ENCODE measurements around the gene ATP6V0A4.

ATP6V0A4 gene

GRCh38 chr7:138666385-138666784 is 131.6 kb downstream of the ATP6V0A4 start:
- Histone ChIP-seq H3K27ac (ENCODE audit: low read depth, low read length) (no peak overlapping the region), H3K27me3 (ENCODE audit: control insufficient read depth in 1 of 2, insufficient read depth in 2 of 2, low read length in 2 of 2) (peaks cover 0 to 5% of the 10 kb centered on the region in 2 donors), H3K9ac (ENCODE audit: low read length) (no peak overlapping the region), H3K9me3 (ENCODE audit: low read length) (no peaks in the 10 kb centered on the region), H3K36me3 (ENCODE audit: insufficient read depth, low read length) (no peaks in the 10 kb centered on the region), H3K4me3 (ENCODE audit: low read depth in 1 of 2, low read length in 2 of 2) (no peak overlapping the region), H3K4me1 (ENCODE audit: insufficient read depth, low read length) (no peaks in the 10 kb centered on the region)

GRCh38 chr7:138665669-138666140 is 132.3 kb downstream of the ATP6V0A4 start:
- Histone ChIP-seq H3K4me1 (ENCODE audit: insufficient read depth, low read length) (no peaks in the 10 kb centered on the region), H3K27me3 (ENCODE audit: control insufficient read depth in 1 of 2, insufficient read depth in 2 of 2, low read length in 2 of 2) (peaks cover 0 to 5% of the 10 kb centered on the region in 2 donors), H3K4me3 (ENCODE audit: low read depth in 1 of 2, low read length in 2 of 2) (no peak overlapping the region), H3K36me3 (ENCODE audit: insufficient read depth, low read length) (no peaks in the 10 kb centered on the region), H3K27ac (ENCODE audit: low read depth, low read length) (no peak overlapping the region), H3K9me3 (ENCODE audit: low read length) (no peaks in the 10 kb centered on the region), H3K9ac (ENCODE audit: low read length) (no peak overlapping the region)

- Histone ChIP-seq H3K9ac (ENCODE audit: low read length) (no peak overlapping the region), H3K27ac (ENCODE audit: low read depth, low read length) (no peak overlapping the region), H3K4me1 (ENCODE audit: insufficient read depth, low read length) (no peaks in the 10 kb centered on the region), H3K36me3 (ENCODE audit: insufficient read depth, low read length) (no peaks in the 10 kb centered on the region), H3K27me3 (ENCODE audit: control insufficient read depth in 1 of 2, insufficient read depth in 2 of 2, low read length in 2 of 2) (peaks cover 0 to 5% of the 10 kb centered on the region in 2 donors), H3K4me3 (ENCODE audit: low read depth in 1 of 2, low read length in 2 of 2) (no peak overlapping the region), H3K9me3 (ENCODE audit: low read length) (no peaks in the 10 kb centered on the region)
Measured at GRCh38 chr7:138665249-138665648, 132.7 kb downstream of the ATP6V0A4 start.

- H3K27me3 ChIP-seq (ENCODE audit: control insufficient read depth in 1 of 2, insufficient read depth in 2 of 2, low read length in 2 of 2), result peaks cover 0 to 5% of the 10 kb centered on the region in 2 donors
- H3K36me3 ChIP-seq (ENCODE audit: insufficient read depth, low read length), result no peaks in the 10 kb centered on the region
- H3K9me3 ChIP-seq (ENCODE audit: low read length), result no peaks in the 10 kb centered on the region
- no peak overlapping the region for H3K9ac ChIP-seq (ENCODE audit: low read length)
- H3K4me1 ChIP-seq (ENCODE audit: insufficient read depth, low read length), result no peaks in the 10 kb centered on the region
- no peak overlapping the region for H3K27ac ChIP-seq (ENCODE audit: low read depth, low read length)
- H3K4me3 ChIP-seq (ENCODE audit: low read depth in 1 of 2, low read length in 2 of 2), result no peak overlapping the region
Measured at GRCh38 chr7:138663725-138664710, 134.0 kb downstream of the ATP6V0A4 start.

GRCh38 chr7:138662991-138663320 is 135.0 kb downstream of the ATP6V0A4 start:
- Histone ChIP-seq H3K9ac (ENCODE audit: low read length) (no peak overlapping the region), H3K4me1 (ENCODE audit: insufficient read depth, low read length) (no peaks in the 10 kb centered on the region), H3K4me3 (ENCODE audit: low read depth in 1 of 2, low read length in 2 of 2) (no peak overlapping the region), H3K27me3 (ENCODE audit: control insufficient read depth in 1 of 2, insufficient read depth in 2 of 2, low read length in 2 of 2) (peaks cover 0 to 5% of the 10 kb centered on the region in 2 donors), H3K36me3 (ENCODE audit: insufficient read depth, low read length) (no peaks in the 10 kb centered on the region), H3K27ac (ENCODE audit: low read depth, low read length) (no peak overlapping the region), H3K9me3 (ENCODE audit: low read length) (no peaks in the 10 kb centered on the region)

GRCh38 chr7:138662076-138662990 is 135.7 kb downstream of the ATP6V0A4 start:
- Histone ChIP-seq H3K27ac (ENCODE audit: low read depth, low read length) (no peak overlapping the region), H3K4me1 (ENCODE audit: insufficient read depth, low read length) (no peaks in the 10 kb centered on the region), H3K9ac (ENCODE audit: low read length) (no peak overlapping the region), H3K4me3 (ENCODE audit: low read depth in 1 of 2, low read length in 2 of 2) (no peak overlapping the region), H3K36me3 (ENCODE audit: insufficient read depth, low read length) (no peaks in the 10 kb centered on the region), H3K9me3 (ENCODE audit: low read length) (no peaks in the 10 kb centered on the region), H3K27me3 (ENCODE audit: control insufficient read depth in 1 of 2, insufficient read depth in 2 of 2, low read length in 2 of 2) (peaks cover 0 to 5% of the 10 kb centered on the region in 2 donors)

GRCh38 chr7:138661069-138661635 is 136.8 kb downstream of the ATP6V0A4 start:
- Histone ChIP-seq H3K36me3 (ENCODE audit: insufficient read depth, low read length) (no peaks in the 10 kb centered on the region), H3K4me3 (ENCODE audit: low read depth in 1 of 2, low read length in 2 of 2) (no peak overlapping the region), H3K4me1 (ENCODE audit: insufficient read depth, low read length) (no peaks in the 10 kb centered on the region), H3K27me3 (ENCODE audit: control insufficient read depth in 1 of 2, insufficient read depth in 2 of 2, low read length in 2 of 2) (peaks cover 0 to 5% of the 10 kb centered on the region in 2 donors), H3K9ac (ENCODE audit: low read length) (no peak overlapping the region), H3K27ac (ENCODE audit: low read depth, low read length) (no peak overlapping the region), H3K9me3 (ENCODE audit: low read length) (no peaks in the 10 kb centered on the region)

- Histone ChIP-seq H3K27me3 (ENCODE audit: control insufficient read depth in 1 of 2, insufficient read depth in 2 of 2, low read length in 2 of 2) (no peaks in the 10 kb centered on the region), H3K9ac (ENCODE audit: low read length) (no peak overlapping the region)
Measured at GRCh38 chr7:138658889-138659288, 139.1 kb downstream of the ATP6V0A4 start.

GRCh38 chr7:138657854-138658386 is 140.1 kb downstream of the ATP6V0A4 start:
- Histone ChIP-seq H3K9me3 (ENCODE audit: low read length) (no peaks in the 10 kb centered on the region), H3K27ac (ENCODE audit: low read depth, low read length) (no peak overlapping the region), H3K4me1 (ENCODE audit: insufficient read depth, low read length) (no peaks in the 10 kb centered on the region), H3K36me3 (ENCODE audit: insufficient read depth, low read length) (no peaks in the 10 kb centered on the region), H3K4me3 (ENCODE audit: low read depth in 1 of 2, low read length in 2 of 2) (no peak overlapping the region), H3K27me3 (ENCODE audit: control insufficient read depth in 1 of 2, insufficient read depth in 2 of 2, low read length in 2 of 2) (no peaks in the 10 kb centered on the region), H3K9ac (ENCODE audit: low read length) (no peak overlapping the region)

More at GRCh38 chr7:138658889-138659288, 139.1 kb downstream of the ATP6V0A4 start:
- H3K27ac ChIP-seq (ENCODE audit: low read depth, low read length), result no peak overlapping the region
- no peaks in the 10 kb centered on the region for H3K4me1 ChIP-seq (ENCODE audit: insufficient read depth, low read length)
- H3K36me3 ChIP-seq (ENCODE audit: insufficient read depth, low read length), result no peaks in the 10 kb centered on the region
- H3K4me3 ChIP-seq (ENCODE audit: low read depth in 1 of 2, low read length in 2 of 2), result no peak overlapping the region
- H3K9me3 ChIP-seq (ENCODE audit: low read length), result no peaks in the 10 kb centered on the region

GRCh38 chr7:138656952-138657351 is 141.0 kb downstream of the ATP6V0A4 start:
- Histone ChIP-seq H3K27me3 (ENCODE audit: control insufficient read depth in 1 of 2, insufficient read depth in 2 of 2, low read length in 2 of 2) (no peaks in the 10 kb centered on the region), H3K4me3 (ENCODE audit: low read depth in 1 of 2, low read length in 2 of 2) (no peak overlapping the region), H3K27ac (ENCODE audit: low read depth, low read length) (no peak overlapping the region), H3K4me1 (ENCODE audit: insufficient read depth, low read length) (no peaks in the 10 kb centered on the region), H3K9ac (ENCODE audit: low read length) (no peak overlapping the region), H3K36me3 (ENCODE audit: insufficient read depth, low read length) (no peaks in the 10 kb centered on the region), H3K9me3 (ENCODE audit: low read length) (no peaks in the 10 kb centered on the region)
